Hepatocyte (in vitro differentiated cells): ENCODE results near the gene OR52K1. TPM values are rescaled to one million over a fixed set of nuclear protein-coding genes. Genes with fewer than 3 reads are reported as not detected.

ENCODE experiments used
- DNase-seq: peaks from one replicate; pipeline ENCODE4 v3.0.0-alpha.2; 2016; ENCODE audit warnings: low spot score
- H2AFZ ChIP-seq: fragments of 200-600 bp; sonication (generic); 2 replicates; pipeline ENCODE4 v1.6.0; 2016; ENCODE audit warnings: antibody characterized with exemption, mild to moderate bottlenecking
- H3K27ac ChIP-seq: fragments of 200-600 bp; sonication (generic); 2 replicates; pipeline ENCODE4 v1.5.1; 2016; ENCODE audit warnings: mild to moderate bottlenecking
- H3K27me3 ChIP-seq: fragments of 200-600 bp; sonication (generic); 2 replicates; pipeline ENCODE4 v1.6.1; 2016
- H3K36me3 ChIP-seq: fragments of 200-600 bp; sonication (generic); replicated peaks from 2 replicates; pipeline ENCODE4 v1.5.1; 2016; ENCODE audit warnings: low read depth; ENCODE audit not compliant: insufficient read depth
- H3K4me1 ChIP-seq: fragments of 200-600 bp; sonication (generic); 2 replicates; pipeline ENCODE4 v1.5.1; 2016; ENCODE audit warnings: mild to moderate bottlenecking, moderate library complexity; ENCODE audit not compliant: insufficient read depth
- H3K4me2 ChIP-seq: fragments of 200-600 bp; sonication (generic); 2 replicates; pipeline ENCODE4 v1.6.0; 2016
- H3K4me3 ChIP-seq: fragments of 200-600 bp; sonication (generic); 2 replicates; pipeline ENCODE4 v1.5.1; 2016; ENCODE audit warnings: mild to moderate bottlenecking
- H3K79me2 ChIP-seq: fragments of 200-600 bp; sonication (generic); 2 replicates; pipeline ENCODE4 v1.6.0; 2017; ENCODE audit warnings: mild to moderate bottlenecking
- H3K9me2 ChIP-seq: fragments of 200-600 bp; sonication (generic); replicated peaks from 2 replicates; pipeline ENCODE4 v1.6.0; 2017; ENCODE audit warnings: mild to moderate bottlenecking; ENCODE audit not compliant: insufficient read depth
- H3K9me3 ChIP-seq: fragments of 200-600 bp; sonication (generic); 2 replicates; pipeline ENCODE4 v1.5.1; 2016; ENCODE audit warnings: low read depth, mild to moderate bottlenecking
- H4K20me1 ChIP-seq: fragments of 200-600 bp; sonication (generic); 2 replicates; pipeline ENCODE4 v1.6.0; 2016; ENCODE audit warnings: mild to moderate bottlenecking; ENCODE audit not compliant: insufficient read depth, poor library complexity, severe bottlenecking
- EZH2 ChIP-seq: fragments of 200-600 bp; sonication (generic); IDR thresholded peaks from 2 replicates; pipeline ENCODE4 v1.6.1; 2016; ENCODE audit warnings: antibody characterized with exemption, mild to moderate bottlenecking, borderline replicate concordance
- EZH2phosphoT487 ChIP-seq: fragments of 200-600 bp; sonication (generic); IDR thresholded peaks from one replicate; pipeline ENCODE4 v1.6.1; 2018; ENCODE audit warnings: antibody characterized with exemption, mild to moderate bottlenecking, low read depth, moderate library complexity; ENCODE audit not compliant: unreplicated experiment, severe bottlenecking
- WGBS: methylation state at CpG from one replicate; pipeline ENCODE4 v1.1.6; 2016; ENCODE audit warnings: low lambda C conversion rate; ENCODE audit errors: missing lambda C conversion rate; 5-methylcytosine and 5-hydroxymethylcytosine counted together
- polyA plus RNA-seq: library from polyadenylated mRNA; unstranded; fragments of >200 nt; fragmentation: Nextera tagmentation; extraction: Ambion mirVana; gene quantifications from 2 replicates; pipeline ENCODE4 v1.2.1, GENCODE V29; 2016
- total RNA-seq: library from RNA; depleted of rRNA; stranded (reverse); fragments of >200 nt; gene quantifications from 2 replicates; pipeline ENCODE4 v1.2.3, GENCODE V29; 2014
- TF ChIP-seq, protein P1 (sequence below): fragments of 200-600 bp; sonication (generic); IDR thresholded peaks from 2 replicates; pipeline ENCODE4 v1.5.1; 2016; ENCODE audit warnings: antibody characterized with exemption, mild to moderate bottlenecking; ENCODE audit not compliant: poor library complexity

OR52K1 gene
- total and polyA plus RNA-seq, 2 experiments from 2014 or later = 0.07 TPM; not detected in 1

DNA sequence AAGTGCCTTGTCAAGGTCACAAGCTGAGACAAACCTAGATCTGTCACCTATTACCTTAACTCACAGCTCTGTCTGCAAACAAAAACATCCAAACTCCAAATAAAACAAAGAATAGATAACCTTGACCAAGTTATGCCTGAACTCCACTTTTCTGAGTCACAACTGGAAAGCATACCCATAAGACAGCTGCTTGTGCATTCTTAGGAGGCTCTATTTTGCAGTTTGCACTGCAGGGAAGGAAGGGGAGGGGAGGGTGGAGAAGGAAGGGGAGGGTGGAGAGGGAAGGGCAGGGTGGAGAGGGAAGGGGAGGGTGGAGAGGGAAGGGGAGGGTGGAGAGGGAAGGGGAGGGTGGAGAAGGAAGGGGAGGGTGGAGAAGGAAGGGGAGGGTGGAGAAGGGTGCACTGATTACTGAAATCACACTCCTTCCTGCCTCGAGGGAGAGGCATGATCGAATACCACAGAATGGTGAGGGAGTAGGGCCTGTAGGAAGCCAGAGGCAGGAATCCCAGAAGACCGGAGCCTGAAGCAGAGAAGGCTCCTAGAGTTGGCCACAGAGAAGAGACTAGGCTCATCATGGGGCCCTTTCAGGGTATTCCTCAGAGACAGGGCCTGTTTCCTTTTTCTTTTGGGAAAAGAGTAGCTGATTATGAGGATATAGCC is 39.1 kb upstream of the OR52K1 start:
- Histone ChIP-seq H3K4me1 (no peaks in the 10 kb centered on the region), H3K4me3 (no peak overlapping the region), H3K27me3 (no peaks in the 10 kb centered on the region), H3K36me3 (no peaks in the 10 kb centered on the region), H3K27ac (no peak overlapping the region), H3K4me2 (no peak overlapping the region), H3K79me2 (no peaks in the 10 kb centered on the region), H3K9me3 (no peaks in the 10 kb centered on the region), H4K20me1 (no peaks in the 10 kb centered on the region), H3K9me2 (no peaks in the 10 kb centered on the region), H2AFZ (no peak overlapping the region)
- TF ChIP-seq EZH2 (no peak), EZH2phosphoT487 (no peak)
- TF ChIP-seq, protein P1, sequence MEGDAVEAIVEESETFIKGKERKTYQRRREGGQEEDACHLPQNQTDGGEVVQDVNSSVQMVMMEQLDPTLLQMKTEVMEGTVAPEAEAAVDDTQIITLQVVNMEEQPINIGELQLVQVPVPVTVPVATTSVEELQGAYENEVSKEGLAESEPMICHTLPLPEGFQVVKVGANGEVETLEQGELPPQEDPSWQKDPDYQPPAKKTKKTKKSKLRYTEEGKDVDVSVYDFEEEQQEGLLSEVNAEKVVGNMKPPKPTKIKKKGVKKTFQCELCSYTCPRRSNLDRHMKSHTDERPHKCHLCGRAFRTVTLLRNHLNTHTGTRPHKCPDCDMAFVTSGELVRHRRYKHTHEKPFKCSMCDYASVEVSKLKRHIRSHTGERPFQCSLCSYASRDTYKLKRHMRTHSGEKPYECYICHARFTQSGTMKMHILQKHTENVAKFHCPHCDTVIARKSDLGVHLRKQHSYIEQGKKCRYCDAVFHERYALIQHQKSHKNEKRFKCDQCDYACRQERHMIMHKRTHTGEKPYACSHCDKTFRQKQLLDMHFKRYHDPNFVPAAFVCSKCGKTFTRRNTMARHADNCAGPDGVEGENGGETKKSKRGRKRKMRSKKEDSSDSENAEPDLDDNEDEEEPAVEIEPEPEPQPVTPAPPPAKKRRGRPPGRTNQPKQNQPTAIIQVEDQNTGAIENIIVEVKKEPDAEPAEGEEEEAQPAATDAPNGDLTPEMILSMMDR = no peak
- WGBS = 81% methylated on average over 2 of the region's 3 CpGs
- no peak for DNase-seq

DNA sequence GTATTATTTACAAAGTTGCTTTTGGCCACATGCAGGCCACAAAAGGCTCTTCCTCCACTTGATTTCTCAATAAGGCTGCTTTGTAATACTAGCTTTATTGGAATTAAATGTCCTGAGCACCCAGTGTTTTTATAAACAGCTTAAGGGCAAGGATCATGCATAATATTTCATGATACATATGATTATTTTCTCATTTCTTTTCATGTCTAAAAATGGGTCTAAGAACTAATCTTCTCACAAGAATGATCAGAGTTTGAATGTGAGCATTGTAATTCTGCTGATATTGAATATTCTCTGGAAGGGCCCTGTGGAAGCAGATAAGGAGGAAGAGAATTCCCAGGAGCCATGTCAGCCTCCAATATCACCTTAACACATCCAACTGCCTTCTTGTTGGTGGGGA is 33.5 kb upstream of the OR52K1 start, which contains the start of gene OR52K2:
OR52K2 (plus strand) TSS at position 301 of the 400 bp plus-strand sequence; CDS start at position 346, 45 bp downstream.
- Histone ChIP-seq H3K4me3 (no peak within 1 kb of the TSS), H3K27ac (no peak within 1 kb of the TSS), H4K20me1 (no peaks in the 10 kb centered on the region), H3K4me1 (no peaks in the 10 kb centered on the region), H3K36me3 (no peaks in the 10 kb centered on the region), H3K27me3 (no peaks in the 10 kb centered on the region), H3K79me2 (no peaks in the 10 kb centered on the region), H3K4me2 (no peak within 1 kb of the TSS), H3K9me3 (no peaks in the 10 kb centered on the region), H3K9me2 (no peaks in the 10 kb centered on the region), H2AFZ (no peak within 1 kb of the TSS)
- TF ChIP-seq, protein P1 = no peak
- TF ChIP-seq EZH2phosphoT487 (no peak), EZH2 (no peak)
- DNase-seq = no peak

DNA sequence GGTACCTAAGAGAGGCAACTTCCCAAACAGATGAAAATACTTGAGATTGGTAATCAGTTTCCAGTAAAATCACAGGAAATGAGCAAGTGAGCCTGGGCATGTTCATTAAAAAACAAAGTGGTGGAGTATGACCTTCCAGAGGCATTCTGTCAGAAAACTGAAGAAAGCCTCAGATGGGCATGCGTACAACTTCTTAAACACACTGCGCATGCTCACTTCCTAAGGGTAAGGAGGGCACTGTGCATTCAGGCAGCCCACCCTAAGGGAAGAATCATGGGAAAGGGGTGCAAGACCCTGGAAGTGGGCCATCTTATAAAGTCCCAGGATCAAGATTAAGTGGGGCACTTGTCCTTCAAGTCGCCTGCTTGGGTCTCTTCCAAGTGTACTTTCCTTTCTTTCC is 29.3 kb upstream of the OR52K1 start:
- Histone ChIP-seq H3K4me1 (no peaks in the 10 kb centered on the region), H3K9me3 (no peaks in the 10 kb centered on the region), H3K9me2 (no peaks in the 10 kb centered on the region), H2AFZ (no peak overlapping the region), H3K27me3 (no peaks in the 10 kb centered on the region), H4K20me1 (no peaks in the 10 kb centered on the region), H3K79me2 (no peaks in the 10 kb centered on the region), H3K36me3 (no peaks in the 10 kb centered on the region), H3K4me3 (no peak overlapping the region), H3K27ac (no peak overlapping the region), H3K4me2 (no peak overlapping the region)
- no peak for DNase-seq
- no peak for TF ChIP-seq EZH2
- no peak for TF ChIP-seq EZH2phosphoT487
- TF ChIP-seq, protein P1 = no peak
- 91% methylated on average over 3 of the region's 3 CpGs for WGBS
